Epithelial cell of proximal tubule (primary cell): ENCODE results near the gene TMEM59. TPM values are rescaled to one million over a fixed set of nuclear protein-coding genes. Genes with fewer than 3 reads are reported as not detected.
"Not testable (repeated sequence)": the region's sequence is repeated elsewhere in the genome, so short reads cannot be mapped to it uniquely, and the experiment has no call there.

Experiments
- DNase-seq: peaks from one replicate; pipeline ENCODE4 v3.0.0-alpha.2; 2011; ENCODE audit warnings: low read depth
- H3K4me3 ChIP-seq: 2 replicates; pipeline ENCODE4 v1.5.1; 2011; ENCODE audit warnings: low read depth, mild to moderate bottlenecking, low read length
- CTCF ChIP-seq: conservative IDR thresholded peaks from 2 replicates; pipeline ENCODE4 v1.5.1; 2012; ENCODE audit warnings: low read depth, mild to moderate bottlenecking, low read length
- total RNA-seq: library from RNA; depleted of rRNA; stranded (reverse); fragments of >200 nt; gene quantifications from 2 replicates; pipeline ENCODE4 v1.2.3, GENCODE V29; 2015

Gene TMEM59
- total RNA-seq, 1 donor from 2014 or later, result 106 TPM

- H3K4me3 ChIP-seq, result no peak overlapping the region
- no peak for DNase-seq
- TF ChIP-seq CTCF, result no peak
Measured at GRCh38 chr1:54003249-54003646, 49.8 kb downstream of the TMEM59 start.

- no peak for DNase-seq
- H3K4me3 ChIP-seq, result no peak overlapping the region
- no peak for TF ChIP-seq CTCF
Measured at GRCh38 chr1:54002544-54003248, 50.3 kb downstream of the TMEM59 start.

- TF ChIP-seq CTCF, result no peak
- DNase-seq, result no peak
- H3K4me3 ChIP-seq, result no peak overlapping the region
Measured at GRCh38 chr1:54001591-54001990, 51.4 kb downstream of the TMEM59 start.

GRCh38 chr1:53999920-54000319 lies 53.1 kb downstream of the TMEM59 start:
- TF ChIP-seq CTCF, result no peak
- H3K4me3 ChIP-seq, result no peak overlapping the region
- DNase-seq, result no peak

- DNase-seq, result no peak
- TF ChIP-seq CTCF, result no peak
- H3K4me3 ChIP-seq, result no peak overlapping the region
Measured at GRCh38 chr1:53998223-53998622, 54.8 kb downstream of the TMEM59 start.

- no peak for TF ChIP-seq CTCF
- no peak for DNase-seq
- H3K4me3 ChIP-seq, result no peak overlapping the region
Measured at GRCh38 chr1:53995683-53996082, 57.3 kb downstream of the TMEM59 start.

GRCh38 chr1:53994516-53994915 lies 58.5 kb downstream of the TMEM59 start:
- not testable (repeated sequence) for DNase-seq, H3K4me3 ChIP-seq
